Neural cell (in vitro differentiated cells): ENCODE results near the gene KIF13A.

ENCODE experiments used
- EP300 ChIP-seq: fragments of 450-650 bp; conservative IDR thresholded peaks from 2 replicates; pipeline ENCODE4 v1.6.1; 2014; ENCODE audit warnings: antibody characterized with exemption, mild to moderate bottlenecking, moderate library complexity; ENCODE audit not compliant: poor library complexity, severe bottlenecking
- EZH2 ChIP-seq: fragments of 200-600, 300-800 bp; shearing (Covaris generic), sonication (generic); IDR thresholded peaks from 2 replicates; pipeline ENCODE4 v1.6.1; 2014; ENCODE audit warnings: antibody characterized with exemption, low read length, borderline replicate concordance, mild to moderate bottlenecking; ENCODE audit not compliant: insufficient read depth, poor library complexity, severe bottlenecking
- MXI1 ChIP-seq: fragments of 450-650 bp; conservative IDR thresholded peaks from 2 replicates; pipeline ENCODE4 v1.6.1; 2014; ENCODE audit warnings: antibody characterized with exemption, mild to moderate bottlenecking; ENCODE audit not compliant: poor library complexity, severe bottlenecking
- POLR2AphosphoS5 ChIP-seq: IDR thresholded peaks from 2 replicates; pipeline ENCODE4 v1.6.1; 2012
- SMC3 ChIP-seq: fragments of 450-650 bp; conservative IDR thresholded peaks from 2 replicates; pipeline ENCODE4 v1.6.1; 2014; ENCODE audit warnings: antibody characterized with exemption, mild to moderate bottlenecking, moderate library complexity; ENCODE audit not compliant: poor library complexity
- TAF1 ChIP-seq: IDR thresholded peaks from 2 replicates; pipeline ENCODE4 v1.6.1; 2012; ENCODE audit warnings: low read depth
- TF ChIP-seq, protein P1 (sequence below): fragments of 450-650 bp; IDR thresholded peaks from 2 replicates; pipeline ENCODE4 v1.5.1; 2014; ENCODE audit warnings: antibody characterized with exemption, mild to moderate bottlenecking, moderate library complexity; ENCODE audit not compliant: poor library complexity, severe bottlenecking
- TF ChIP-seq, protein P2 (sequence below): IDR thresholded peaks from 2 replicates; pipeline ENCODE4 v1.6.1; 2012; ENCODE audit warnings: borderline replicate concordance

DNA sequence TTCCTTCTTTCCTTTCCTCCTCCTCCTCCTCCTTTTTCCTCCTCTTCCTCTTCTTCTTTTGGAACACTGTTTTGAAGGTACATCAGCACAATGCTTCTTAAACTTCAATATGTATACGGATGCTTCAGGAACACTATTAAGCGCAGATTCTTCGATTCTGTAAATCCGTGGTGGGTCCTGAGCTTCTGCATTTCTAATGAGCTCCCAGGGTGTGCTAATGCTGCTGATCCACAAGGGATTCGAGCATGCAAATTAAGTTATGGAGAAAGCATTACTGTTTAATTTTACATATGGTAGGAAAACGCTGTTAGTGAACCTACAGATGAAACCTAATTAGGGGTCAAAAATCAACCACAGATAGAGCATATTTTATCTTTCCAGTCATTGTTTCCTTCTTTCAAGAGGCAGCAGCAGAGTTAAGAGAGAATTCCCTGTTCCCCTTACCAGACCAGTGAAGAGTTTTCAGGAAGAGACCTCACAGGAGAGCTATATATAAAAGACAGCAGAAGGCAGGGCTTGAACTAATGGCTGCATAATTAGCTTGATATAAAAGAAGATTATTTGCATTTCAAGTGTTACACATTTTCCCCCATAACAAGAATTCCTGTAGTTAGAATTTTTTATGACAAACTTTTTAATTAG, 47.2 kb downstream of the KIF13A start:
- TF ChIP-seq, protein P1, sequence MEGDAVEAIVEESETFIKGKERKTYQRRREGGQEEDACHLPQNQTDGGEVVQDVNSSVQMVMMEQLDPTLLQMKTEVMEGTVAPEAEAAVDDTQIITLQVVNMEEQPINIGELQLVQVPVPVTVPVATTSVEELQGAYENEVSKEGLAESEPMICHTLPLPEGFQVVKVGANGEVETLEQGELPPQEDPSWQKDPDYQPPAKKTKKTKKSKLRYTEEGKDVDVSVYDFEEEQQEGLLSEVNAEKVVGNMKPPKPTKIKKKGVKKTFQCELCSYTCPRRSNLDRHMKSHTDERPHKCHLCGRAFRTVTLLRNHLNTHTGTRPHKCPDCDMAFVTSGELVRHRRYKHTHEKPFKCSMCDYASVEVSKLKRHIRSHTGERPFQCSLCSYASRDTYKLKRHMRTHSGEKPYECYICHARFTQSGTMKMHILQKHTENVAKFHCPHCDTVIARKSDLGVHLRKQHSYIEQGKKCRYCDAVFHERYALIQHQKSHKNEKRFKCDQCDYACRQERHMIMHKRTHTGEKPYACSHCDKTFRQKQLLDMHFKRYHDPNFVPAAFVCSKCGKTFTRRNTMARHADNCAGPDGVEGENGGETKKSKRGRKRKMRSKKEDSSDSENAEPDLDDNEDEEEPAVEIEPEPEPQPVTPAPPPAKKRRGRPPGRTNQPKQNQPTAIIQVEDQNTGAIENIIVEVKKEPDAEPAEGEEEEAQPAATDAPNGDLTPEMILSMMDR = no peak
- no peak for TF ChIP-seq EP300
- TF ChIP-seq TAF1 = no peak
- no peak for TF ChIP-seq EZH2
- no peak for TF ChIP-seq SMC3
- TF ChIP-seq POLR2AphosphoS5 = no peak
- TF ChIP-seq, protein P2, sequence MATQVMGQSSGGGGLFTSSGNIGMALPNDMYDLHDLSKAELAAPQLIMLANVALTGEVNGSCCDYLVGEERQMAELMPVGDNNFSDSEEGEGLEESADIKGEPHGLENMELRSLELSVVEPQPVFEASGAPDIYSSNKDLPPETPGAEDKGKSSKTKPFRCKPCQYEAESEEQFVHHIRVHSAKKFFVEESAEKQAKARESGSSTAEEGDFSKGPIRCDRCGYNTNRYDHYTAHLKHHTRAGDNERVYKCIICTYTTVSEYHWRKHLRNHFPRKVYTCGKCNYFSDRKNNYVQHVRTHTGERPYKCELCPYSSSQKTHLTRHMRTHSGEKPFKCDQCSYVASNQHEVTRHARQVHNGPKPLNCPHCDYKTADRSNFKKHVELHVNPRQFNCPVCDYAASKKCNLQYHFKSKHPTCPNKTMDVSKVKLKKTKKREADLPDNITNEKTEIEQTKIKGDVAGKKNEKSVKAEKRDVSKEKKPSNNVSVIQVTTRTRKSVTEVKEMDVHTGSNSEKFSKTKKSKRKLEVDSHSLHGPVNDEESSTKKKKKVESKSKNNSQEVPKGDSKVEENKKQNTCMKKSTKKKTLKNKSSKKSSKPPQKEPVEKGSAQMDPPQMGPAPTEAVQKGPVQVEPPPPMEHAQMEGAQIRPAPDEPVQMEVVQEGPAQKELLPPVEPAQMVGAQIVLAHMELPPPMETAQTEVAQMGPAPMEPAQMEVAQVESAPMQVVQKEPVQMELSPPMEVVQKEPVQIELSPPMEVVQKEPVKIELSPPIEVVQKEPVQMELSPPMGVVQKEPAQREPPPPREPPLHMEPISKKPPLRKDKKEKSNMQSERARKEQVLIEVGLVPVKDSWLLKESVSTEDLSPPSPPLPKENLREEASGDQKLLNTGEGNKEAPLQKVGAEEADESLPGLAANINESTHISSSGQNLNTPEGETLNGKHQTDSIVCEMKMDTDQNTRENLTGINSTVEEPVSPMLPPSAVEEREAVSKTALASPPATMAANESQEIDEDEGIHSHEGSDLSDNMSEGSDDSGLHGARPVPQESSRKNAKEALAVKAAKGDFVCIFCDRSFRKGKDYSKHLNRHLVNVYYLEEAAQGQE = no peak
- TF ChIP-seq MXI1 = no peak
